Fibroblast of skin of left biceps (primary cell): ENCODE results near the gene ATP6V0B.
A peak's percentile ranks its signal among the peaks of the same experiment; 100 is the strongest.

Experiments used
- DNase-seq, 2 experiments: peaks; one replicate each; pipeline ENCODE4 v3.0.0-alpha.2; 2013; ENCODE audit warnings: low read depth in 2 of 2

The ATP6V0B gene

DNA sequence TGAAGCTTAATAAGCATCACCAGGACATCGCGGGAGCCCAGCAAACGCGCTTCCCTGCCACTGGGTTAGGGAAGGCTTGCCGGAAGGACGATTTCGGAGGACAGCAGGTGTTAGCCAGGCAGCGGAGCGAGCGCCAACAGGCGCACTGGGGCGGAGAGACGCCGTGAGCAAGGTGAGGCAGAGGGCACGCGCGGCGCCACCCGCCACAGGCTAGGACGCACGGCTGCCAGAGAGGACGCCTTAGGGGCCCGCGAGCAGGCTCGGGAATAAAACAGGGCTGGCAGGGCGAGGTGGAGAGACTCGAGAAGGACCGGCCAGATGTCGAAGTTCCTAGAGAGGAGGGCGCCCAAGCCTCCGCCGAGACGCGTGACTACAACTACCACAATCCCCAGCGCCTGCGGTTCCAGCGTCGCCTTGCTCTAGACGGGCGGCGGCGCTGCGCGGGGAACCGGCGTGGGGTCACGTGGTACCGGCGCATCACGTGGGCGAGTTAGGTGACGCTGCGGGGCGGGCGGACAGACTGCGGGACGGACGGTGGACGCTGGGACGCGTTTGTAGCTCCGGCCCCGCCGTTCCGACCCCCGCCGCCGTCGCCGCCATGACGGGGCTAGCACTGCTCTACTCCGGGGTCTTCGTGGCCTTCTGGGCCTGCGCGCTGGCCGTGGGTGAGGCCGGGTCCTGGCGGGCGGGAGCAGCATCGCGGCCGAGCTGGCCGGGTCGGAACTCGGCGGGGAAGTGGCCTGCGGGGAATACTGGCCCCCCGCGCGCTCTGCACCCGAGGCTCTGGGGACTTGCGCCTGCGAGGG, at the start of gene ATP6V0B:
TSS of gene ATP6V0B (plus strand) at position 518 of the 806 bp plus-strand sequence. CDS start at position 599, 81 bp downstream.
- peak; percentile 68 to 74 for DNase-seq

DNA sequence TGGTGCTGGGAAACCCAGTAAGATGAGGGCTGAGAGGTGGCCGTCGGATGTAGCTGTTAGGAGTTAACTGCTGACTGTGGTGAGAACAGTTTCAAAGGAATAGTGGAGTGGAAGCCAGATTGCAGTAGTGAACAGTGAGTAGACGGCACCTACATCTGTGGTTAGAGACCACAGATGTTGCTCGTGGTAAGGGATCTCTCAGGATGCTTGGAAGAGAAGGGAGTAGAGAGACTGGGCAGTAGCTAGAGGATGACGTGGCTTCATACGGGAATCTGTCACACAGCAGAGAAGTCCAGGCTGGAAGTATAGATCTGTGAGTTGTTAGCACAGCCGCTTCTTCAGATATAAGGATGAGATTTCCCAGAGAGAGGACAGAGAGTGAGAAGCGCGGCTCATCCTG, 48.9 kb upstream of the ATP6V0B start:
- DNase-seq, result no peak

DNA sequence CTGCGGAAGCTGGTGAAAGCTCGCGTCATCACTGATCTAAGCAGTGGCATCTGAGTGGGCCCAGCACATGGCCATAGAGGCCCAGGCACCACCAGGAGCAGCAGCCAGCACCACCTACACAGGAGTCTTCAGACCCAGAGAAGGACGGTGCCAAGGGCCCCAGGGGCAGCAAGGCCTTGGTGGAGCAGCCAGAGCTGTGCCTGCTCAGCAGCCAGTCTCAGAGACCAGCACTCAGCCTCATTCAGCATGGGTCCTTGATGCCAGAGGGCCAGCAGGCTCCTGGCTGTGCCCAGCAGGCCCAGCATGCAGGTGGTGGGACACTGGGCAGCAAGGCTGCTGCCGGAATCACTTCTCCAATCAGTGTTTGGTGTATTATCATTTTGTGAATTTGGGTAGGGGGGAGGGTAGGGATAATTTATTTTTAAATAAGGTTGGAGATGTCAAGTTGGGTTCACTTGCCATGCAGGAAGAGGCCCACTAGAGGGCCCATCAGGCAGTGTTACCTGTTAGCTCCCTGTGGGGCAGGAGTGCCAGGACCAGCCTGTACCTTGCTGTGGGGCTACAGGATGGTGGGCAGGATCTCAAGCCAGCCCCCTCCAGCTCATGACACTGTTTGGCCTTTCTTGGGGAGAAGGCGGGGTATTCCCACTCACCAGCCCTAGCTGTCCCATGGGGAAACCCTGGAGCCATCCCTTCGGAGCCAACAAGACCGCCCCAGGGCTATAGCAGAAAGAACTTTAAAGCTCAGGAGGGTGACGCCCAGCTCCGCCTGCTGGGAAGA, 44.4 kb upstream of the ATP6V0B start:
- DNase-seq, result no peak

DNA sequence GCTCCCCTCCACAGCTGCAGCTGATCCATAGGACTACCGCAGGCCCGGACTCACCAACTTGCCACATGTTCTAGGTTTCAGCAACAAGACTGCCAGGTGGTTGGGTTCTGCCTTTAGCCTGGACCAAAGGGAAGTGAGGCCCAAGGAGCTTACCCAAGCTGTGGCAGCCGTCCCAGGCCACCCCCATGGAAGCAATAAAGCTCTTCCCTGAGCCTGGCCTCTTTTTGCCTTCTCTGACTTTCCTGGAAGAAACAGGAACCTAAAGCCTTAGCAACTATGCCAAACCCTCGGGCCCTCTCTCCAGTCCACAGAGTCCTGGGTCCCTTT, 43.8 kb upstream of the ATP6V0B start:
- no peak for DNase-seq

DNA sequence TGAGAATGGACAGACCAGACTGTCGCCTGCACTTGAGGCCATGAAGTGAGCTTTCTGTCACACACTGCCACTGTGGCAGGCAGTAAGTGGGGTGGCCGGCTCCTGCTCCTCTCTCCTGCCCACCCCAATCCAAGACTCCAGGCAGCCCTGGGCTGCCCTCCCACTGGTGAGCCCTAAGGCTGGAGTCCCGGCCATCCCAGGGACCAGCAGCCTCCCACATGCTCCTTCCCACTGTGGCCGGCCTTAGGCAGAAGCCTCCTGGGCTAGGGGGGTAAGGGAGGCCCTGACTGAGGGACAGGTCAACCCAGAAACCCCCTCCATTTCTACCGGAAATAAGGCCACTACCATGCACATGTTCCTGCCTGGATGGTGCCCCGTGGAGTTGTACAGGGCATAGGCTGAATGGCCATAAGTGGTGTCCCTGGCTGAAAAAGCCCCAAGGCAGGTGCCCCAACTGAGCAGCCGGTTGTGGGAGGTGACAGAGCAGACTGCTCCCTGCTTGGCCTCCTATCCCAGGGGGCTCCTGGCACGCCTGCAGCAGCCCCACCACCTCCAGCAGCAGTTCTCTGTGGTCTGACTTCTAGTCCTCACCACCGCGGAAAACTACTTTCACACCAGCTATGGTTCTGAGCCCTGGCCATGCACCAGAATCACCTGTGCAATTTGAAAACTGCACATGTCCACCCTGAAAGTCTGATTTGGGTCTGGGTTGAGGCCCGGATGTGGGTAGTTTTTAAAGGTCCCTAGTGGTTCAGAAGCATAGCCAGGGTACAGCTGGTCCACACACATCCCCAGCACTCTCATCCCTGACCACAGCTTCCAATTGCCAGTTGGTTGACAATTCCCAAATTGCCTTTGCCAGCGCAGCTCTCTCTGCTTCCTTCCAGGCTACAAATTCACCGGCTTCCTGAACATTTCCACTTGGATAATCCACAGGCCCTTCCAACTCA, 42.8 kb upstream of the ATP6V0B start:
- no peak for DNase-seq

DNA sequence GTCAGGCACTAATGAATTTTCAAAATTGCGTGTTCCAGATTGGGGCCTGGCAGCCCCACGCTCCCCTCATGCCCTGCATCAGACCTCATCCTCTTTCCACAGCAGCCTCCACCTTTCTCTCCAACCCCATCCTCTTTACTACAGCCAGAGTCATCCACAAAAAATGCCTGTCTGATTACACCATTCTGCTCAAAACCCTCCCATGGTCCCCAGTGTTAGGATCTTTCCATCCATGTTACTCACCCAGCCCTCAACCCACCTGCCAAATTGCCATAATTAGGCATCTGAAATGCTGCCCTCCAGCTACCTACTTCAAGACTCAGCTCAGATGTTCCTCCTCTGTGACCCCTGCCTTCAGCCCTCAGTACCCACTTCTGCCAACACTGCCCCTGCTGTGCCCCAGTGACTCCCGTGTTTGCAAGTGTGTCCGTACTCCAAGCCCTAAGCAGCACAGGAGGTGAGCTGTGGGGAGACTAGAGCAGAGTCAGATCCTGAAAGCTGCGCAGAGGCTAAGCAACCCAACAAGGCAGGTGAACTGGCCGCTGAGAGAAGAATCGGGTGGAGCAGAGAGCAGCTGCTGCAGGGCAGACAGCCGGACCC, 41.9 kb upstream of the ATP6V0B start:
- peak in 1 of 2 experiments; percentile 19 for DNase-seq

DNA sequence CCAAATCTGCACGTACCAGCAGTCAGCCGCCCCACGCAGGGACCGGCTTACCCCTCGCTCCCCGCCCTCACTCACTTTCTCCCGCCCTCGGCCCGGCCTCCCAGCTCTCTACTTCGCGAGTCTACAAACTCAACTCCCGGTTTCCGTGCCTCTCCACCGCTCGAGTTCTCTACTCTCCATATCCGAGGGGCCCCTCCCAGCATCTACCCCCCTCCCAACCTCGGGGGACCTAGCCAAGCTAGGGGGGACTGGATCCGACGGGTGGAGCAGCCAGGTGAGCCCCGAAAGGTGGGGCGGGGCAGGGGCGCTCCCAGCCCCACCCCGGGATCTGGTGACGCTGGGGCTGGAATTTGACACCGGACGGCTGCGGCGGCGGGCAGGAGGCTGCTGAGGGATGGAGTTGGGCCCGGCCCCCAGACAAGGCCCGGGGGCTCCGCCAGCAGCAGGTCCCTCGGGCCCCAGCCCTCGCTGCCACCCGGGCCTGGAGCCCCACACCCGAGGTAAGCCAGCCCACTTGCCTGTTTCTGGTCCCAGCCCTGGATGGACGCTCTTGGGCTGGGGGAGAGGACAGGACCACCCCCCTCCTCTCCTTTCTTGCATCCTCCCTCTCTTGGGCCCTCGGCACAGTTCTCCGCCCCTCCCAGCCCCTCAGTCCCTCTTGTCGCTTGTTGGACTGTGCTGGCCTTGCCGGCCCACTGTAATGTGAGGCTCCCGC, 41.2 kb upstream of the ATP6V0B start, which contains the start of gene ARTN:
TSS of gene ARTN (plus strand) at position 416 of the 715 bp plus-strand sequence. CDS start 1,856 bp downstream, outside the sequence.
- no peak for DNase-seq

DNA sequence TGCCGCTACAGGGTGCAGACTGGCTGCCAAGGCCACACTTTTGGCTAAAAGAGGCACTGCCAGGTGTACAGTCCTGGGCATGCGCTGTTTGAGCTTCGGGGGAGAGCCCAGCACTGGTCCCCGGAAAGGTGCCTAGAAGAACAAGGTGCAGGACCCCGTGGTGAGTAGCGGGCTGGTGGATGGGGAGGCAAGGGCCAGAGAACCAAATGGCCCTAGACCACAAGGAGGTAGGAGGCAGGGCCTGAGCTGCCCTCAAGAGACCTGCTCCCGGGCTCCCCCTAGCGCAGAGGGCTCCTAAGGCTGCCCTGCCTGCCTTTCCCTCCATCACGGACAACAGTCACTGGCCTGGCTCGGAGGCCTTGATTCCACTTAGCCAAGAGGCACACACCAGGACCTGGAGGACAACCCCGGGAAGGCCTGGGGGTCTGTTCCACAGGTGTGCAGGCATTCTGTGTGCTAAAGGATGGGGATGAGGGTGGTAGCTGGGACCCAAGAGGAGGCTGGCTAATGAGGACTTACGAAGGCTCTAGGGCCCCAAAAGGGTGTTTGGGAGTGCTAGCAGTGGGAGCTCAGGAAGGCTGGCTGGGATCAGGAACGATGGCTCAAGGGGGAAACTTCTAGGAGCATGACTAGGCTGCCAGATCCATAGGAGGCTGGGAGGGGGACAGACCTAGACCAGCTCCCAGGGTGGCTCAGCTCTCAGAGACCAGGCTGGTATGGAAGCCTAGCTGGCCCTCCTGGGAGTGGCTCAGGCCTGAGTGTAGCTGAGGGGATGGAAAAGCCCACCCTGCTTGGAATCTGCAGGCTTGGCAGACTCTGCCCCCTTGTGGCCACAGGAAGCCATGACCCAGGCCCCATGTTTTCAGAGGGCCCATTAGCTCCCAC, 40.4 kb upstream of the ATP6V0B start:
- peak in 1 of 2 experiments; percentile 18 for DNase-seq

DNA sequence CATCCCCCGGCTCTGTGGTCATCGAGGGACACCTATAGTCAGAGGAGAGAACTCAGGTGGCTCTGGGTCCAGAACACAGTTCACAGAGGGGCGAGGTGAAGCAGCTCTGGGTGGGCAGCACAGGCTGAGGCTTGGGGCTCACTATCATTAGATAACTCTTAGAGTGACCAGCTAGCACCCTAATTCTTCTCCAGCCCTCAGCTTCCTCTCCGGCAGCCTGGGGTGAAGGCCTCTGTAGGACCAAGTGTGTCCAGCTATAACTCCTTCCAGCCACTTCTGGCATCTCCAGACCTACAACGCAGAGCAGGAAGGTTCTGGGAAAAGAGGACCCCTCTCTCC, 39.8 kb upstream of the ATP6V0B start:
- no peak for DNase-seq

DNA sequence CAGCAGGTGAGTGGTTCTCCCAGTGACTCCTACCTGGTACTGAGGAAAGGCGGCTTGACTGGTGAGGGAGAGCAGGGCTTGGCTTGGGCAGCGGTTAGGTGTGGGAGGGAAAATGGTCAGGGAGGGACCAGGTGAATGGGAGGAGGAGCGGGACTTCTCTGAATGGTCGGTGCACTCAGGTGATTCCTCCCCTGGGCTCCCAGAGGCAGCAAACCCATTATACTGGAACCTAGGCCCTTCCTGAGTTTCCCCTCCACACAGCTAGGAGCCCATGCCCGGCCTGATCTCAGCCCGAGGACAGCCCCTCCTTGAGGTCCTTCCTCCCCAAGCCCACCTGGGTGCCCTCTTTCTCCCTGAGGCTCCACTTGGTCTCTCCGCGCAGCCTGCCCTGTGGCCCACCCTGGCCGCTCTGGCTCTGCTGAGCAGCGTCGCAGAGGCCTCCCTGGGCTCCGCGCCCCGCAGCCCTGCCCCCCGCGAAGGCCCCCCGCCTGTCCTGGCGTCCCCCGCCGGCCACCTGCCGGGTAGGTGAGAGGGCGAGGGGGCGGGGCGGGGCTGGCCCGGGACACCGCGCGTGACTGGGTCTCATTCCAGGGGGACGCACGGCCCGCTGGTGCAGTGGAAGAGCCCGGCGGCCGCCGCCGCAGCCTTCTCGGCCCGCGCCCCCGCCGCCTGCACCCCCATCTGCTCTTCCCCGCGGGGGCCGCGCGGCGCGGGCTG, 38.9 kb upstream of the ATP6V0B start:
- no peak for DNase-seq

DNA sequence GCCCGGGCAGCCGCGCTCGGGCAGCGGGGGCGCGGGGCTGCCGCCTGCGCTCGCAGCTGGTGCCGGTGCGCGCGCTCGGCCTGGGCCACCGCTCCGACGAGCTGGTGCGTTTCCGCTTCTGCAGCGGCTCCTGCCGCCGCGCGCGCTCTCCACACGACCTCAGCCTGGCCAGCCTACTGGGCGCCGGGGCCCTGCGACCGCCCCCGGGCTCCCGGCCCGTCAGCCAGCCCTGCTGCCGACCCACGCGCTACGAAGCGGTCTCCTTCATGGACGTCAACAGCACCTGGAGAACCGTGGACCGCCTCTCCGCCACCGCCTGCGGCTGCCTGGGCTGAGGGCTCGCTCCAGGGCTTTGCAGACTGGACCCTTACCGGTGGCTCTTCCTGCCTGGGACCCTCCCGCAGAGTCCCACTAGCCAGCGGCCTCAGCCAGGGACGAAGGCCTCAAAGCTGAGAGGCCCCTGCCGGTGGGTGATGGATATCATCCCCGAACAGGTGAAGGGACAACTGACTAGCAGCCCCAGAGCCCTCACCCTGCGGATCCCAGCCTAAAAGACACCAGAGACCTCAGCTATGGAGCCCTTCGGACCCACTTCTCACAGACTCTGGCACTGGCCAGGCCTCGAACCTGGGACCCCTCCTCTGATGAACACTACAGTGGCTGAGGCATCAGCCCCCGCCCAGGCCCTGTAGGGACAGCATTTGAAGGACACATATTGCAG, 38.2 kb upstream of the ATP6V0B start:
- DNase-seq, result no peak

DNA sequence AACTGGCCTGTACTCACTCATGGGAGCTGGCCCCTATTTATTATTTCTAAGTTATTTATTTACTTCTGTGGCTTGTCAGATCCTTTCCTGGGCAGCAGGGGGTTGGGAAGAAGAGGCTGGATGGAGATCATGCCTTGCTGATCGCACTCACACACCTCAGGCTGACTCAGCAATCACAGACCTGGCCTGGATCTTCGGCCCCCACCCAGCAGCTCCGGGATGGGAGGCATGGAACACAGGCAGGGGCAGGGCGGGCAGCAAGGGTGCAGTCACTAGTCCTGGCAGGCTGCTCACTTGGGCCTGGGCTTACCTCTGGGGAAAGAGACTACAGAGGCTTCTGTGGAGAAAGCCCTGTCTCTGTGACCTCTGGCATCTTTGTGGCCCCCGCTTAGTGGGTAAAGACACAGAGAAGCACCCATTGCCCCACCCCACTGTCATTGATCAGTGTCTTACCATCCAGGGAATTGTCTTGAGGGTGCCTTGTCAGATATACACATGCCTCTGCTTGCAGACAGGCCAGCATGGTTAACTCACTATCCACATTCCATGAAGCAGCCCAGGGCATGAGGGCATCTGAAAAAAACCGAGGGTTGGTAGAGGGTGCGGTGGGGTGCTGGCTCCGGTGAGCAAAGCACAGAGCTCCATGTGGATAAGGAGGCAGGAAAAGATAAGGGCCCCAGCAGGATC, 37.4 kb upstream of the ATP6V0B start:
- DNase-seq, result no peak

DNA sequence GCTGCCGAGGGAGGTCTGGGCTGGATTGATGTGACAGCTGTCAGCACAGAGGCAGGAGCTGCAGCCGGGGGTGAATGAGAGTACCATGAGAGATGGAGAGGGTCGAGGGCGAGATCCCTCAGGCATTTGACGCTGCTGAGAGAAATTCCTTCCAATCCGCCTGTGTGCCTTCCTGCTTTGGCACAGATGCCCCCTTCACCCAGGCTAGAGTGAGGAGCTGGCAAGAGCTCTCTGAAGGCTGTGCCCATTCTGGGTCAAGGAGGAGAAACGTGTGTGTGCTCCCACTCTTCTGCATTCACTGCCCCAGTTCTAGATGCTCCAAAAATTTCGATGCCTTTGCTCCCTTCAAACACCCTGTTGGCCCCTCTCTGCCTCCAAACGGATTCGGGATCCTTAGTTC, 36.4 kb upstream of the ATP6V0B start:
- DNase-seq, result no peak

DNA sequence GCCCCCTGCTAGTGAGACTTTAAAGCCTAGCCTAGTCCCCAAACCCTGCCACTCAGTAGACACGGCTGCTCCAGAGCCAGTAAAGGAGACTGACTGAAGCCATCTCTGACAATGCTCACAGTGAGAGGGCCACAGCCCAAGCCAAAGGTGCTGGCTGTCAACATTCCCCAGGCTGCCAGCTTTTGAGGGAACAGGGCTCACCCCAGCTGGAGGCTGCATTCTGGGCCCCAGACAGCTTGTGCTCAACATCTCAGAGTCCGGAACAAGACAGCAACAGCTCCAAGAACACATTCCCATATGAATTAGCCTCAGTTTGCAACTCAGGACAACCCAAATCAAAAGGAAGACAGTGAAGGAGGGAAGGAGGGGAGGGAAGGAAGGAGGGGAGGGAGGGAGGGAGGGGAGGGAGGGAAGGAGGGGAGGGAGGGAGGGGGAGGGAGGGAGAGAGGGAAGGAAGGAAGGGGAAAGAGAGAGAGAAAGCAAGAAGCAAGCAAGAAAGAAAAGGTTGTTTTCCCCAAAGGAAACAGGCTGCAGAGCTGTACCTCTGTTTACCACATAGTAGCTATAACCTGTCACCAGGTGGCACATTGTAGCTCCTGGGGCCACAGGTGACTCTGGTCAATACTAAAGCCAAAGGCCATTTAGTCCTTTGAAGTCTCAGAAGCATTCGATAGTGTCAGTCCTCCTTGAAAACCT, 35.7 kb upstream of the ATP6V0B start:
- no peak for DNase-seq

DNA sequence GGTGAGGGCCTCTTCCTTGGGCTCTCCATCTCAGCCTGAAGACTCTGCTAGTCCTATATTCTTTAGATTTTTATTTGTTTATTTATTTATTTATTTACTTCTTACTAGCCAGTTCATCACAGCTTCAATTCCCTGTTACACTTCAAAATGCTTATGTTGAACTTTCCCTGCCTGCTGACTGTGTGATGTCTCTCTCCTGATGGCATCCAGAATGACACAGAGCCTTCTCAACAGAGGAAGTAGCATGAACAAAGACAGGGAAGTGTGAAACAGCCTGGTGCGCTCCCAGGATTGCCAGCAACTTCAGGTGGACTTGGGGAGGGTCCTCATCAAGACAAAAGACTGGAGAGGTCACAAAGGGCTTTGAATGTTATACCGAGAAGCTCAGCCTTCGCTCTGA, 32.3 kb upstream of the ATP6V0B start:
- no peak for DNase-seq

DNA sequence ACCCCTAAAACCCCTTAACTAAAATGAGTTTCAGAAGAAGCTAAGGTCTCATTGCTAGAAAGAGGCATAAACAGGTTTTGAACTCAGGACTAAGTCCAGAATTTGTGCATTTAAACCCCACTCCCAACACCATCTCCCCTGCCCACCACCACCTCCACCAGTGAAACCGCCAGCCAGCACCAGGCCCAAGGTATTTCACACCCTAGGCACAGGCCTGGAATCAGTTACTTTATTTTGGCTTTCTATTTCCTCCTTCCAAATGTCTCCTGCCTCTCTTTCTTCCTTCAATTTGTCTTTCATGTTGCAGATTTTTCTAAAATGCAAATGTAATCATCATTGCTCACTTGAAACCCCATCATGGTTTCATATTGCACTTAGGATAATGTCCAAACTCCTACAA, 29.9 kb upstream of the ATP6V0B start:
- DNase-seq, result no peak

DNA sequence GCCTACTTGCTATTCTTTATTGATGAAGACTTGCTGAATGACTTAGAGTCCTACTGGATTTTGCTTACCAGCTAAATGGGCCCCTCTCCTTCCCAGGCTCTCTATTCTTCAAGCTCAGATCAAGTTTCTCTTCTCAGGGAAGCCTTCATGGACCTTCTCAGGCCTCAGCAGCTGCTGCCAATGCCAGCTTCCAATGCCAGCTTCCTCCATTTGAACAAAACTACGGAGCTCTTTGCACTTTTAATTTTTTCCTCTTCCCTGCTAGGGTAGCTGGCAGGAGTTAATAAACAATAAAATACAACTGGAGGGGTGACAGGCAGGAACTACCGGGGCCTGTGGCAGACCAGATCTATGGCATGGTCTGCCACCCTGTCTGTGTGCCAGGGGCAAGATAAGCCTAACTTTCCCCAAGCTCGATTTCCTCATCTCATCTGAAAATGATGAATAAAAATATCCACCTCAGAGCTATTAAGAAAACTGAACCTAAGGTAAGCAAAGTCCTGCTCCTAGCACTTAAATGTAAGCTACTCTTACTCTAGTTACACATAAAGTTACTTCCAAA, 29.0 kb upstream of the ATP6V0B start:
- no peak for DNase-seq
